Kidney capillary endothelial cell (primary cell): ENCODE measurements around the gene CAMTA1.

Experiments used
- DNase-seq: peaks from one replicate; pipeline ENCODE4 v3.0.0-alpha.2; 2018; ENCODE audit warnings: low spot score

CAMTA1 gene

DNA sequence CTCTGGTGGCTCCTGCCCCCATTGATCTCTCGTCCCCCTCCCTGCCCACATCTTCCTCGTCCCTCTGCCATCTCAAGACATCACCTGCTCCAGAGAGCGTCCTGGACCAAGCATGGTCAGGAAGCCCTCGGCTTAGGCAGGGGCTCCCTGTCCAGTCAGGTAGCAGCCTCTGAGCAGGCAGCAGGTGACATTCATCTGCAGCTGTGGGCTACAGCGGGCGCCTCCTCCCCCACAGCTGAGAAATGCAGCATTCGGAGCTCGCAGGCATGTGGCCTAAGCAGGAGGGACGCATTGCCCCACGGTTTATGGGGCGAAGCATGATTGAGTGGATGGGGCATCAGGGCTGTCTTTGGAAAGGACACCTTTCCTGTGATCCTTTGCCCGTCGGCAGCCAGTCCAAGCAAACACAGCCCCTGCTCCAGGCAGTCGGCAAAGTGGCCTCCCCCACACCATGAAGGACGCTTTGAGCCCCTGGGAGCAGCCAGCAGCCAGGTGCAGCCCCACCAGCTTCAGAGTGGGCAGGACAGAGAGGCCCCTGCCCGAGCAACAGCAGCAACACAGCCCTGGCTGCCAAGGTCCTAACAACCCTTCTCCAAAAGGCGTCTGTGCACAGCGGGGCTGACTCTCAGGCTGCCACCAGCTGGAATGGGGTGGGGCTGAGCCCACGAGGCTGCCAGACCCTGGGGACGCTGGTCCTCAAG is 751.8 kb downstream of the CAMTA1 start:
- DNase-seq: no peak

DNA sequence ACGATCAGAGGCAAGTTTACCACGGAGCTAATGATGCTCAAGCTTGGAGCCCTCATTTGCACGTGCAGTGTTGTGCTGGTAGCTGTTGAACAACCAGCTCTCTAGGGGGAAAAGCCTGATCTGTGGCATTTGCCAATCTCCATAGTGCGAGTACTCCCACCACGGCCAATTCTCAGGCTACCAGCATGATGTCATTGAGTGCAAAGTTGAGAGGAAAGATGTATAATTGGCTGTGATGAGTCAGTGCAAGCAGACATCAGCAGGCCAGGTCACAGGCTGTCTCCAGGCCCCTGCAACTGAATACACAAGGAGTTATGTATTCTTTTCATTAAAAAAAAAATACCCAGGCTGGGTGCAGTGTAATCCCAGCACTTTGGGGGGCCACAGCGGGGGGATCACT is 752.8 kb downstream of the CAMTA1 start:
- no peak for DNase-seq

DNA sequence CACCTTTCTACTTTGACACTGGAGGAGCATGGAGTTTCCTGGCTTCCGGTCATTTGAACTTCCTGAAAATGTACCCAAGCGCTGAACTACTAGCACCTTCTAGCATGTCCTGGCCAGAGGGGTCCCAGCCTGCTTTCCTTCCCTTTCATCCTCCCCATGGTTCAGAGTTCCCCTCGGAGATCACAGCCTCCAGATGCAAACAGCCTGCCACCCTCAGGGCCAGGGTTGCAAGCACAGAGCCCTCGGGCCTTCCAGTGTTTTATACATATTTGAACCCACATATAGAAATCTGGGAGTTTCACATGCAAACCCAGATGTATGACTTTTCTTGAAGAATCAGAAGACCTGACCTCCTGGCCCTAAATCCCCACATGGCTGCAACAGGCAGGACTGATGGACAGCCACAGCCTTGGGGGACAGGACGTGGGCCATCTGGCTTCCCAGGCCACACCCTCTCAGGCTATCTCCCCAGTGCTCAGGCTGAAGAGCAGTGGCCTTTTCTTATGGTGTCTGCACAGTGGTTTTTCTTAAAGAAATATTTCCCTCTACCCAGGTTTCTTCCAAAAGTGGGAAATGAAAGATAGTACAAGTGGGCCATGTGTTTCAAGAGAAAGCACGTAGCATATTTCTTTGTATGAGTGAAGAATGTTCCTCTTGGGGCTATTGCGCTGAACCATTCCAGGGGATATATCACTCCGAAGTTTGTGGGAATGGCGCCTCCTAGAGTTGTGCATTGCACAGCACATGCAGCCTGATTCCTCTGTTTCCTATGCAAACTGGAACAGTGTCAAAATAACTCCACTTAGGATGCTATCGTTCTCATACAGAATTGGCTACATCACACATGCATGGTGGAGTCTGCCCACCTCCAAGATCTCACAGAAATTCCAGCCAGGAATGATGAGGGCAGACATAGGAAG is 753.9 kb downstream of the CAMTA1 start:
- DNase-seq: no peak

DNA sequence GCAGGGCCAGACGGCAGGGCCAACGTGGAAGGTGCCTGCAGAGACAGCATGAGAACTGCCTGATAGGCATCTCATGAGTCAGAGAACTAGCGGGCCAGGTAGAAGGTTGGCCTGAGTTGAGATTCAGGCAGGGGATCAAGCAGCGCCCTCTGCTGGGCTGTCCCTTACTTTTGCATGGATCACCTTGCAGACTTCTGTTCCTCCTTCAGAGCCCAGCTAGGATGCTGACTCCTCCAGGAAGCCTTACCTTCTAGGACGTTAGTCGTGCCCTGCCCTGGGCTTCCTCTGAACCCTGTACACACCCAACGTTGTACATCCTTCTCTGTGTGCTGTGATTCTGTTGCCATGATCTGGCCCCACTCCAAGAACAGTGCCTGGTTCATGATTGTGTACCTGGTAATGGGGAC is 754.5 kb downstream of the CAMTA1 start:
- DNase-seq: no peak

DNA sequence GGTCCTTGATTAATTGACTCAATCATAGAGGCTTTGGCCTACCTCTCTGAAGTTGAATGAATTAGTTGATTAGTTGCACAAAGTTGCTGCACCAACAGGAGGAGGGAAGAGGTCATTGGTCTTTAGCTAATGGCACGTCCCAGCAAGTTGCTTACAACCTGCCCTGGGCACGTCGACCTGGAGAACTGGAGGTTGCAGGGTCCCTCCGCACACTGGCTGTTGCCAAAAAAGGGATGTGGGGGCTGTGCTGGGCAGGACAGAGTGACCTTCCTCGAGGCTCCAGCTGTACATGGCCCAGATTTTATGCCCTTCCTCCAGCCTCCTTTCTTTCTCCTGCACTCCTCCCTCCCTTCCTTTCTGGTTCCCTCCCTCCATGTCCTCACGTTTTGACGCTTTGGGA is 755.6 kb downstream of the CAMTA1 start:
- no peak for DNase-seq

DNA sequence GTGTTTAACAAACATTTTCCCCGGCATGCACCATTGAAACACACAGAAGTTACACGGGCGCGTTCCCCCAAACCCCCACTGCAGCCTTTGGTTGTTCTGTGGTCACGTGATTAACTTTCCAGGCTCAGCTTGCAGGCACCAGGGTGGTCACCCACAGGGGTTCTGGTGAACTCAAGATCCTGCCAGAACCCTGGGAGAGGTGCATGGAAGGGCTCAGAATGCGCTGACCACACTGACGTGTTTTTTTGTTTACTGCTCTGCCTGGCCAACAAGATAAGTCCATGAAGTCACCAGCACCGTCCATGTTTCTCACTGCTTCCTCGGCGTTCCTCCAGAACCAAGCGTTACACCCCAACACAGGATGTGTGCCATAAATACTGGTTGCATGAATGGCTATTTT is 756.4 kb downstream of the CAMTA1 start:
- DNase-seq: no peak

DNA sequence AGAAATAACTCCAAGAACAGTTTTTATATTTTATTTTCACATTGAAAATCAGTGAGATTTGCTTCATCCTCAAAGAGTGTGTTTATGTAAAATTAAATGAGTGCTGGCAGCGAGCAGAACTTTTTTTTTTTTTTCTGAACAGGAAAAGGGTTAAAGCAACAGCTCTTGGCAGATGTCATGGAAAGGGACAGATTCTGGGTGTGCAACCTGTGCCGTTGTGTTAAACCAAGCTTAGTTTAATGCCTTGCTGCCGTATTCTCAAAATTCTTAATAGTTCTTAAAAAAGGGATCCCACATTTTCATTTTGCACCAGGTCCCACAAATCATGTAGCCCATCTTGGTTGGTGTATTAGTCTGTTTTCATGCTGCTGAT is 758.5 kb downstream of the CAMTA1 start:
- no peak for DNase-seq

DNA sequence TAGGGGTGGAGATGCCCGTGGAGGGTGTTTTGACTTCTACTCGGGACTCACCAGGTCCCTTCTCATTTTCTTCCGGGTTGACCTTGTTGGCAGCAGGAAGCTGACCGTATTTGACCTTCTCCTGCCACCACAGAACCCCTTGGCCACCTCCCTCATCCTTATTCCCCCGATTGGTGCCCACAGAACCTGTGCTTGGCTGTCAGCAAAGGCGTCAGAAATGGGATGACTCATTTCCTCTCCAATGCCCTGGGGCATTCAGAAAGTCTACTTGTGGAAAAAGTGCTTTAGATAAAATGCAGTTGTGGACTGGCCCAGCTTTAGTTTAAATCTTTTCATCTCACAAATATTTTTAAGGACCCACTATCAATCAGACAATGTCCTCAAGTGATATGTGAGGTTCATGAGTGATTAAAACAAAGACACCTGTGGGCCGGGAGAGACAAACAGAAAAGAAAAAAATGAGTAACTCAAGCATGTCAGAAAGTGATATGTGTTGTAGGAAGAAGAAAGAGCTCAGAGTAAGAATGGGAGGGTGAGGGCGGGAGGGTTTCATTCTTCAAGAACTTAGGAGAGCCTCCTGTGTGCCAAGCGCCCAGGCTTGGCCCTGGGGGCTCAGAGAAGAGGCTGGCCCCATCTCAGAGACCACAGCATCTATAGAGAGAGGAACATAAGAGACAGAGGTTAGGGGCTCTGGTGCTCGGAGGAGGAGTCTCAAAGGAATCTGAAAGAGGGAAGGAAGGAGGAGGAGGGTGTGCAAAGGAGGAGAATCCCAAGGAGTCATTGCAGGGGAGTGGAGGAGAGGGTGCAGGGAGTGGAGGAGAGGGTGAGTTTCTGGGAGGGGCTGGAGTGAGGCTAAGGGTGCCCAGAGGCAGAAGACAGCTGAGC is 764.3 kb downstream of the CAMTA1 start:
- DNase-seq: peak; percentile 83

DNA sequence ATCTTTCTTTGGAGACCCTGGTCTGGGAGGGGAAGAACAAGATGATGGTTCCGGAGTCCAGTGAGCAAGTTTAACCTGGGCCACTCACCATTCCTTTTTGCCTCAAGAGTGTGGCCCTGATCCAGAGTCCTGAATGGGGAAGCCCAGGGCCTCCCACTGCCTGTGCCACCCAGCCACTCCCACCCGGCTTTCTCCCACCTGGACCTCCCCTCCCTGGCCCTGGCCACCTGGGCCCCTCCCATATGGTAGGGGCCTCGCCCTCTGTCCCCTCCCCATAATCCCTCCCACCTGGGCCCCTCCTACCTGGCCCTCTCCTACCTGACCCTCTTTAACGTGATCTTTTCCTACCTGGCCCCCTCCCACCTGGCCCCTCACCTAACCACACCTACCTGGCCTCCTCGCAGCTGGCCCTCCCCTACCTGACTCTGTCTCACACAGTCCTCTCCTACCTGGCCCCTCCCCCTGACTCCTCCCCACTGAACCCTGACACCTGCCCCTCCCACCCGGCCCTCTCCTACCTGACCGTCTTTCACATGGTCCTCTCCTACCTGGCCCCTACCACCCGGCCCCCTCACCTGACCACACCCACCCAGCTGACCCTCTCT is 765.1 kb downstream of the CAMTA1 start:
- no peak for DNase-seq

DNA sequence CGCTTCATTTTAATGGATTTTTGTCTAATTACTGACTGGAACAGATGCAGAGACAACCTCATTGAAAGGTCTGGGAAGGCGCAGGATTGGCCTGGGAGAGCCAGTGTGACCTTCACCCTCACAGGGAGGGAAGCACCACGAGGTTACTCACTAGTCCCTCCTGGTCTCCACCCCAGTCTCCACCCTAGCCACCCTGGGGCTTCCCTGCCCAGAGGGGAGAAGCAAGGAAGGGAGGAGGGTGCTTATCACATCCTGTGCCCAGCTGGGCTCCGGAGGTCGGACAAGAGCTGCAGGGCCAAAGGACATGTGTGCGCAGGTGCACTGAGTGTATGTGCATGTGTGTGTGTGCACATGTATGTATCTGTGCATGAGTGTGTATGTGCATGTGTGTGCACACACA is 765.7 kb downstream of the CAMTA1 start:
- no peak for DNase-seq

DNA sequence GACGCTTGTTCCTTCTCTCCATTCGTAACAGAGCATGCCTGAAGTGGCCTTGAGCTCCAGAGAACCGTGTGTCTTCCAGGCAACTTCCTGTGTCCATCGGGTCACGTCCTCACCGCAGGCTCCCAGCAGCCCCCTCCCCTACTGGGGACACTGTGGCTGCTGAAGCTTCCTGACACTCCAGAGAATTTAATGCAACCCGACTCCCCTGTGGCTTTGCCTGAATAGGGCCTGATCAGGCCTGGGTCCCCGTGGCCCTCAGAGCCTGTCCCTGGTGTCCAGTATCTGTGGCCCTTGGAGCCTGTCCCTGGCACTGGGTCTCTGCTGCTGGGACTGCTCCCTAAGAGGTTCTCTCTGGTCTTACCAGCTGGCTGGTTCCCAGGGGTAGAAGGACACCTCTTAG is 766.2 kb downstream of the CAMTA1 start:
- no peak for DNase-seq

DNA sequence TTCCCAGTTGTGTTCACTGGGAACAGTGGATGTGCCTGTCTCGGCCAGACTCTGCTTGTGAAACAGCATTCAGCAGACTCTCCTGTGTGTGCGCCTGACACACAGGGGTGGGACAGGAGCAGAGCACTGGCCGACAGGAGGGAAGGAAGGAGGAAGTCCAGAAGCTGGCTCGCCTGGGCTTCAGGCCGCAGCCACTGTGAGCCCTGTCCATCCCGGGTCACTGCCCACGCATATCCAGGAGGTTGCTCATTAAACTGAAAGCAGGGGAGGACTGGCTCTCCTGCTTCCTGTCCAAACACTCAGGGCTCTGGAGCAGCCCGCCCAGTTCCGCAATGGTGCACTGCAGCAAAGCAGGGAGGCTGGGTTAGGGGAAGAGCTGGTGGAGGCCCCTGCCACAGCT is 767.1 kb downstream of the CAMTA1 start:
- DNase-seq: peak; percentile 64

DNA sequence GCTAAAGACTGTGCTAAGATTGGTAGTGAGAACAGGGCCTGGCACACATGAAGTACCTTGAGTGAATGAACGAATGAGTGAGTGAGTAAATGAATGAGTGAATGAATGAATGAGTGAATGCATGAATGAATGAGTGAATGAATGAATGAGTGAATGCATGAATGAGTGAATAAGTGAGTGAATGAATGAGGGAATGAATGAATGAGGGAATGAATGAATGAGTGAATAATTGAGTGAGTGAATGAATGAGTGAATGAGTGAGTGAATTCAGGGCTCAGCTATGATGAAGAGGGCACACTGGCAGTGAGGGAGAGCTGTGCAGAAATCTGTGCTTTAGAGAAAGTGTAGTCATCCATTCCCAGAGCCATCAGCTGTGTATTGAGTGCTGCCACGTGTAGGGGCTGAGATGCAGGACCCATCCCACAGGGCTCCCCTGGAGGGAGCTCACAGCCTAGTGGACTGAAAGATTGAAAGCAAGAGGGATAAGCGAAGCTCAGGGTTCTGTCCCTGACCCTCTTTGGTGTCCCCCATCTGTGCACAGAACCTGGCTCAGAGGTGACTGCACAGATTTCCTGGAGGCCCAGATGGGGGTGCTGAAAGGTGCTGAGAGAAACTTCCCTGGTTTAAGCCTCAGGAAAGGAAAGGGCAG is 767.9 kb downstream of the CAMTA1 start:
- no peak for DNase-seq

DNA sequence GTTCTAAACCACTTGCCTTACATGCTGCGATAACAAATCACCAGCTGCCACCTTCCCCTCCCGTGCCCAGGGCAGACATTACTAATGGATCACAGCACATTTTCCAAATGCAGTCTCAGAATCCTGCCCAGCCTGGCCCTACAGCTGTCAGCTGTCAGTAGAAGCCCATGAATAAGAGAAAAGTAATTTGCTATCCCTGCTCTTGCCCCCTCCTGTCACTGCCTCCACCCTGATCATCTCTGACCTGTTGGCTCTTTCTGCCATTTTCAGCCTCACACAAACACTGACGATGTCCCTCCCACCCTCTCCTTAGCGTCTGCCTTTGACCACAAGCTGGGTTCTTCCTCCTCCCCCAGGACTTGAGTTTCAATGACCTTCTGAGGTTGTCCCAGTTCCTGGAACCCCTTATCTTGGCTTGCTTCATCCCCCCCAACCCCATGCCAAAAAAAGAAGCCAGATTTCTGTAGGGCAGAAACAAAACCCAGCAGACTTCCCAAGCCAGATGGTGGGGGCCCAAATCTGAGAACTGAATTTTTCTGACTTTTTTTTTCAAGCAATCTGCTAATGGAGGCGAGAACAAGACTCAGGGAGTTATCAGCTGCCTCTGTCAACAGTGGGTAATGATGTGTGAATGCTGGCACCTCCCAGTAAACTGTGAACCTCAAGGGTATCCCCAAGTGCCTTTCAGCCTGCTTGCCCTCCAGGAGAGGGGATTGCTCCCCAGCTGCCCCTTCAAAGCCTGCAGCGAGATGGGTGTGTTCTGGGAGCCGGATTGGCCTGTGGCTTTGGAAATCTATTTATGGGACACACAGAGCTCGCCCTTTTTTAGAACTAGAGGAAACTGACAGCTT is 769.4 kb downstream of the CAMTA1 start:
- DNase-seq: no peak

DNA sequence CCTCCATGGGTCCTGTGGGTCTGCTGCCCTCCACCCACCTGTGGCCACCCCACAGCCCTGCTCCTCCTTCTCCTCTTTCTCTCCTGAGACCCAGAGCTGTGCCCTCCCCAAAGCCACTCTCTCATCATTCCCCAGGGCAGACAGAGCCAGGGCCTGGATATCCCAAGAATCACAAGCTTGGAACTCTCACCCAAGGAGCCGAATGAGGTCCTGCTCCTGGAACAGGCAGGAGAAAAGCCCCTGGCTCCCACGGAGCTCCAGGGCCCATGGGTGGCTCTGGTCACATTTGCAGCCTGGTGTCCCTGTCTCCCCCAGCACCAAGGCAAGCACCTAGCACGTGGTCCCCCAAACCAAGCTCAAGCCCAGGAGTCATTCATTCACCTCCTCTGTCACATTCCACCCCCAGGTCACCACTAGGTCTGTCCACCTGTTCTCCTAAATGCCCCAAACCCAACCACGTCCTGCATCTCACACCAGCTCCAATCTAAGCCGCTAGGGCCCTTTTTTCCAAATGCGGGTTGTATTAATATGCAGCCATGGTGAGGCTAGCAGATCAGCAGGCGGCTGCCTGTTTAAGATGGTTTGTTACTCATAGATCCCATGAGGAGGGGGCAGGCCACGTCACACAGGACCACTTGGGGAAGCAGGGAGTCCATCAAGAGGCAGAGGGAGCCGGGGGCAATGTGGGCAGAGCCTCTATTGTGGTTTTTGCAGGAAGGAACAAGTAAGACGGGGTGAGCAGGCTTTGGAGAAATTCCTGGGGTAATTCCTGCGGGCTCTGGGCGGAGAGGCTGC is 770.3 kb downstream of the CAMTA1 start:
- no peak for DNase-seq

DNA sequence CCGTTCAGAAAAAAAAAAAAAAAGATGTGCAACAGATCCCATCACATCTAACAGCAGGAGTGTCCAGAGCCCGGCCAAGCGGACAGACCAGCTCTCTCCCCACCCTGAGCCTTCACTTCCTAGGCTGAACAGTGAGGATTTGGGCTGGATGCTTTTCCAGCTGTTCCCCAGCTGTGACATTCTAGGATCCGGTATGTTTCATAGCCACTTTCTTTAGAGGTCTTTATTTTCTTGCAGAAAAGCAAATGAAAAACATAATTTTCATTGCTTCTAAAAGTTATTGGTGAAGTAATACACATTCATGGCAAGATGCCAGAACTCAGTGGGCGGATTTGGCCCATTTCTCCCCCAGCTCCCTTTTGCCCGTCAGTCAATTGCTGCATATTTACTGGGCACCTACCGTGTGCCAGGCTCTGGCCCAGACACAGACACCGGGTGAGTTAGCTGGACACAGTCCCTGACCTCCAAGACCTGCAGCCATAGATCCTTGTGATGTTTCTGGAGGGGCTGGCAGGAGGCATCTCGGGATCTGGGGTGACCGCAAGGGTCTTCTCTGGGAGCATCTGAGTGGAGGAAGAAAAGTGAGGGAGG is 772.1 kb downstream of the CAMTA1 start:
- no peak for DNase-seq

DNA sequence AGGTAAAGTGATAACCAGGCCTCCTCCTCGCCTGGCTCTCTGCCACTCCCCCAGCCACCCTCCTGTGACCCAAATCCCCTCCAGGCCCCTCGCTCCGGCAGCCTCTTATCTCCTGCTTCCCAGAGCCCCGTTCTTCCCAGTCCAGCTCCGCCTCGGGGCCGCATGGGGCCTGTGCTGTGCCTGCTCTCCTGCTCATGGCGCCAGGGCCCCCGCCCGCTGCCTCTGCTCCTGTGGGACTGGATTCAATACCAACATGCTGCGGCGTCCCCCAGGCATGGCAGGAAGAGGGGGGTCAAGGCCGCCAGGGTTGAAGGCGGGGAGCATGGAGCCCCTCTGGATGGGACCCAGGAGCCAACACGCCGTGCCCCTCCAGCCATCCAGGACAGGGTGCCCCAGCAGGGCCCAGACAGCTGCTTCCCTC is 772.8 kb downstream of the CAMTA1 start:
- no peak for DNase-seq

DNA sequence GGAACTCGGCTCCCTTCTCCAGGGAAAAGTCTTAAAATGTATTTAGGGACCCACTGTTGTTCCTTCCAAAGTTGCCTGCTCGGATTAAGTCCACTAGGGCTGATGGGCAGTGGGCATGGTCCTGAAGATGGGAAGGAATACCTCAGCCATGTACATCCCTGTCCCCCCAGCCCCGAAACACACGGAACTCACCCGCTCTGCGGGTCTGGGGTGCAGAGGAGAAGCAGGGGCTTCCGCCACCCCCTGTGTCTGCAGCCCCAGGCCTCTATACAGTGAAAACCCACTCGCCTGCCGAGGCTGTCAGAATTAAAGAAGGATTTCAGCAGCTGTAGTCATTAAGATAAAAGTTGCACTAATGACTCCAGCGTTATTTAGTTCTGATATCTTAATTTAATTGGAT is 773.2 kb downstream of the CAMTA1 start:
- no peak for DNase-seq
